ENCODE results near the gene OLFML2B.

OLFML2B gene

GRCh38 chr1:161987303-161987702 lies 36.4 kb downstream of the OLFML2B start:
- DNase-seq = no peak
- peaks cover 4% of the 10 kb centered on the region for H3K4me1 Mint-ChIP-seq (ENCODE audit: low read depth)
- no peaks in the 10 kb centered on the region for H3K27me3 Mint-ChIP-seq
- H3K27ac Mint-ChIP-seq = no peak overlapping the region
- no peaks in the 10 kb centered on the region for H3K36me3 Mint-ChIP-seq (ENCODE audit: low read depth)
- no peak overlapping the region for H3K4me3 Mint-ChIP-seq
- peaks cover 4% of the 10 kb centered on the region for H3K9me3 Mint-ChIP-seq

GRCh38 chr1:161986328-161986727 lies 37.3 kb downstream of the OLFML2B start:
- no peak overlapping the region for H3K27ac Mint-ChIP-seq
- H3K36me3 Mint-ChIP-seq (ENCODE audit: low read depth) = no peaks in the 10 kb centered on the region
- H3K27me3 Mint-ChIP-seq = no peaks in the 10 kb centered on the region
- H3K9me3 Mint-ChIP-seq = peaks cover 4% of the 10 kb centered on the region
- DNase-seq = no peak
- no peak overlapping the region for H3K4me3 Mint-ChIP-seq
- H3K4me1 Mint-ChIP-seq (ENCODE audit: low read depth) = peaks cover 4% of the 10 kb centered on the region

GRCh38 chr1:161985301-161985822 lies 38.3 kb downstream of the OLFML2B start:
- no peak overlapping the region for H3K4me3 Mint-ChIP-seq
- no peak for DNase-seq
- H3K27ac Mint-ChIP-seq = no peak overlapping the region
- H3K4me1 Mint-ChIP-seq (ENCODE audit: low read depth) = peaks cover 4% of the 10 kb centered on the region
- H3K27me3 Mint-ChIP-seq = no peaks in the 10 kb centered on the region
- peaks cover 4% of the 10 kb centered on the region for H3K9me3 Mint-ChIP-seq
- H3K36me3 Mint-ChIP-seq (ENCODE audit: low read depth) = no peaks in the 10 kb centered on the region

GRCh38 chr1:161983725-161984124 lies 39.9 kb downstream of the OLFML2B start:
- no peak overlapping the region for H3K4me3 Mint-ChIP-seq
- H3K27me3 Mint-ChIP-seq = no peaks in the 10 kb centered on the region
- H3K9me3 Mint-ChIP-seq = peaks cover 4% of the 10 kb centered on the region
- no peaks in the 10 kb centered on the region for H3K36me3 Mint-ChIP-seq (ENCODE audit: low read depth)
- no peak overlapping the region for H3K27ac Mint-ChIP-seq
- no peak for DNase-seq
- no peaks in the 10 kb centered on the region for H3K4me1 Mint-ChIP-seq (ENCODE audit: low read depth)

GRCh38 chr1:161982917-161983316 lies 40.8 kb downstream of the OLFML2B start:
- Mint-ChIP-seq H3K4me3 (no peak overlapping the region), H3K9me3 (peaks cover 4% of the 10 kb centered on the region), H3K36me3 (ENCODE audit: low read depth) (no peaks in the 10 kb centered on the region), H3K4me1 (ENCODE audit: low read depth) (no peaks in the 10 kb centered on the region), H3K27me3 (no peaks in the 10 kb centered on the region), H3K27ac (no peak overlapping the region)
- DNase-seq = no peak

GRCh38 chr1:161982507-161982895 lies 41.2 kb downstream of the OLFML2B start:
- DNase-seq = no peak
- no peaks in the 10 kb centered on the region for H3K4me1 Mint-ChIP-seq (ENCODE audit: low read depth)
- no peak overlapping the region for H3K4me3 Mint-ChIP-seq
- H3K9me3 Mint-ChIP-seq = peaks cover 4% of the 10 kb centered on the region
- H3K27me3 Mint-ChIP-seq = no peaks in the 10 kb centered on the region
- no peak overlapping the region for H3K27ac Mint-ChIP-seq
- no peaks in the 10 kb centered on the region for H3K36me3 Mint-ChIP-seq (ENCODE audit: low read depth)

- no peaks in the 10 kb centered on the region for H3K9me3 Mint-ChIP-seq
- no peaks in the 10 kb centered on the region for H3K36me3 Mint-ChIP-seq (ENCODE audit: low read depth)
- no peak overlapping the region for H3K27ac Mint-ChIP-seq
- no peaks in the 10 kb centered on the region for H3K27me3 Mint-ChIP-seq
- DNase-seq = no peak
- H3K4me3 Mint-ChIP-seq = no peak overlapping the region
- no peaks in the 10 kb centered on the region for H3K4me1 Mint-ChIP-seq (ENCODE audit: low read depth)
Measured at GRCh38 chr1:161981735-161982506, 41.7 kb downstream of the OLFML2B start.

GRCh38 chr1:161981126-161981525 lies 42.5 kb downstream of the OLFML2B start:
- no peaks in the 10 kb centered on the region for H3K4me1 Mint-ChIP-seq (ENCODE audit: low read depth)
- DNase-seq = no peak
- H3K4me3 Mint-ChIP-seq = no peak overlapping the region
- no peaks in the 10 kb centered on the region for H3K27me3 Mint-ChIP-seq
- no peaks in the 10 kb centered on the region for H3K9me3 Mint-ChIP-seq
- no peak overlapping the region for H3K27ac Mint-ChIP-seq
- H3K36me3 Mint-ChIP-seq (ENCODE audit: low read depth) = no peaks in the 10 kb centered on the region

- H3K4me3 Mint-ChIP-seq = no peak overlapping the region
- no peaks in the 10 kb centered on the region for H3K27me3 Mint-ChIP-seq
- H3K9me3 Mint-ChIP-seq = no peaks in the 10 kb centered on the region
- H3K4me1 Mint-ChIP-seq (ENCODE audit: low read depth) = no peaks in the 10 kb centered on the region
- H3K27ac Mint-ChIP-seq = no peak overlapping the region
- H3K36me3 Mint-ChIP-seq (ENCODE audit: low read depth) = no peaks in the 10 kb centered on the region
- DNase-seq = no peak
Measured at GRCh38 chr1:161978011-161978790, 45.5 kb downstream of the OLFML2B start.

GRCh38 chr1:161973924-161974845 lies 49.5 kb downstream of the OLFML2B start:
- Mint-ChIP-seq H3K36me3 (ENCODE audit: low read depth) (no peaks in the 10 kb centered on the region), H3K4me1 (ENCODE audit: low read depth) (peaks cover 3% of the 10 kb centered on the region), H3K9me3 (no peaks in the 10 kb centered on the region), H3K27me3 (no peaks in the 10 kb centered on the region), H3K27ac (no peak overlapping the region), H3K4me3 (no peak overlapping the region)
- DNase-seq = no peak

- H3K27ac Mint-ChIP-seq = no peak overlapping the region
- H3K9me3 Mint-ChIP-seq = no peaks in the 10 kb centered on the region
- H3K27me3 Mint-ChIP-seq = no peaks in the 10 kb centered on the region
- H3K4me1 Mint-ChIP-seq (ENCODE audit: low read depth) = peaks cover 3% of the 10 kb centered on the region
- peaks cover 3% of the 10 kb centered on the region for H3K36me3 Mint-ChIP-seq (ENCODE audit: low read depth)
- DNase-seq = no peak
- no peak overlapping the region for H3K4me3 Mint-ChIP-seq
Measured at GRCh38 chr1:161972828-161973227, 50.8 kb downstream of the OLFML2B start.

GRCh38 chr1:161970633-161971032 lies 53.0 kb downstream of the OLFML2B start:
- Mint-ChIP-seq H3K4me1 (ENCODE audit: low read depth) (peaks cover 6% of the 10 kb centered on the region), H3K36me3 (ENCODE audit: low read depth) (peaks cover 23% of the 10 kb centered on the region), H3K4me3 (no peak overlapping the region), H3K27me3 (no peaks in the 10 kb centered on the region), H3K9me3 (no peaks in the 10 kb centered on the region), H3K27ac (no peak overlapping the region)
- DNase-seq = no peak

GRCh38 chr1:161970036-161970435 lies 53.6 kb downstream of the OLFML2B start:
- H3K27ac Mint-ChIP-seq = no peak overlapping the region
- DNase-seq = no peak
- H3K27me3 Mint-ChIP-seq = no peaks in the 10 kb centered on the region
- H3K4me3 Mint-ChIP-seq = no peak overlapping the region
- H3K9me3 Mint-ChIP-seq = no peaks in the 10 kb centered on the region
- peaks cover 29% of the 10 kb centered on the region for H3K36me3 Mint-ChIP-seq (ENCODE audit: low read depth)
- peaks cover 6% of the 10 kb centered on the region for H3K4me1 Mint-ChIP-seq (ENCODE audit: low read depth)

GRCh38 chr1:161966067-161966466 lies 57.6 kb downstream of the OLFML2B start:
- no peak overlapping the region for H3K4me3 Mint-ChIP-seq
- H3K27me3 Mint-ChIP-seq = no peaks in the 10 kb centered on the region
- H3K36me3 Mint-ChIP-seq (ENCODE audit: low read depth) = peaks cover 56% of the 10 kb centered on the region
- no peak overlapping the region for H3K27ac Mint-ChIP-seq
- DNase-seq = no peak
- no peaks in the 10 kb centered on the region for H3K9me3 Mint-ChIP-seq
- peaks cover 36% of the 10 kb centered on the region for H3K4me1 Mint-ChIP-seq (ENCODE audit: low read depth)

Data from activated T-cell treated with anti-CD3 and anti-CD28 coated beads, Interleukin-2, amount 50 U/mL, for 24 hours (primary cell).